ENCODE results near the gene LIMK1. TPM values are rescaled to one million over a fixed set of nuclear protein-coding genes. Genes with fewer than 3 reads are reported as not detected.
"Not testable (repeated sequence)": the region's sequence is repeated elsewhere in the genome, so short reads cannot be mapped to it uniquely, and the experiment has no call there.

The LIMK1 gene
- total RNA-seq, 1 donor, result 15.2 TPM

- Histone ChIP-seq H3K27me3 (ENCODE audit: insufficient read depth, low read length) (no peaks in the 10 kb centered on the region), H3K4me3 (ENCODE audit: low read length) (no peak overlapping the region), H3K9me3 (ENCODE audit: low read depth, low read length) (no peaks in the 10 kb centered on the region), H3K4me1 (ENCODE audit: insufficient read depth, low read length) (no peaks in the 10 kb centered on the region)
Measured at GRCh38 chr7:74119831-74120230, 36.2 kb downstream of the LIMK1 start.

- H3K4me3 ChIP-seq (ENCODE audit: low read length), result no peak overlapping the region
- H3K27me3 ChIP-seq (ENCODE audit: insufficient read depth, low read length), result no peaks in the 10 kb centered on the region
- H3K9me3 ChIP-seq (ENCODE audit: low read depth, low read length), result no peaks in the 10 kb centered on the region
Measured at GRCh38 chr7:74121401-74122249, 38.0 kb downstream of the LIMK1 start.

DNA sequence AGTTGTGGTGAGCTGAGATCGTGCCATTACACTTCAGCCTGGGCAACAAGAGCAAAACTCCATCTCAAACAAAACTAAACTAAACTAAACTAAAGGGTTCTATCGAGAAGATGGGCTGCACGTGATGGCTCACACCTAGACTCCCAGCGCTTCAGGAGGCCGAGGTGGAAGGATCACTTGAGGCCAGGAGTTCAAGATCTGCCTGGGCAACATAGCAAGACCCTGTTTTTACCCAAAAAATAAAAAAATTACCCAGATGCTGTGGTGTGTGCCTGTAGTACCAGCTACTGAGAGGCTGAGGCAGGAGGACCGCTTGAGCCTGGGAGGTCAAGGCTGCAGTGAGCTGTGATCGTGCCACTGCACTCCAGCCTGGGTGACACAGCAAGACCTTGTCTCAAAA is 40.3 kb downstream of the LIMK1 start:
- not testable (repeated sequence) for H3K4me3 ChIP-seq (ENCODE audit: low read length); H3K27me3 ChIP-seq (ENCODE audit: insufficient read depth, low read length); H3K9me3 ChIP-seq (ENCODE audit: low read depth, low read length); H3K4me1 ChIP-seq (ENCODE audit: insufficient read depth, low read length)

More at GRCh38 chr7:74121401-74122249, 38.0 kb downstream of the LIMK1 start:
- H3K4me1 ChIP-seq (ENCODE audit: insufficient read depth, low read length), result no peaks in the 10 kb centered on the region

DNA sequence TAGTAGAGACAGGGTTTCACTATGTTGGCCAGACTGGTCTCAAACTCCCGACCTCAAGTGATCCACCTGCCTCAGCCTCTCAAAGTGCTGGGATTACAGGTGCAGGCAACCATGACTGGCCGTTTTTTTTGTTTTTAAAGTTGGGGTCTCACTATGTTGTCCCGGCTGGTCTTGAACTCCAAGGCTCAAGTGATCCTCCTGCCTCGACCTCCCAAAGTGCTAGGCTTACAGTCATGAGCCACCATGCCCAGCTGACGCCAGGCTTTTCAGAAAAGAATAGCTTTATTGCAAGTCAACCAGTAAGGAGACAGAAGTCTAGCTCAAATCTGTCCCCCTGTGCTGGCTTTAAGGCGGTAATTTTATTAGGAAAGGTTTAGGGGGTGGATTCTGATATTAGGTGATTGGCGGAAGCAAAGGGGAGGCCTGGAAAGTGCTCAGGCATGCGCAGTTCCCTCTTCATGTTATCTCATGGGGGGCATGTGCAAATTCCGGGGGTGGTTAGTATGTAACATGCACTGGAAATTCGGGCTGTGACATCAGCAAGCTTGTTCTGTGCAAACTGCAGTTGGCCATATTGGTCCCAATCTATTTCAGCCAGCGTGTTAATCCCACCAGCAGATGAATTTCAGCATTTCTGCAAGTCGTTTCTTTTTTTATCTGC is 42.7 kb downstream of the LIMK1 start:
- Histone ChIP-seq H3K27me3 (ENCODE audit: insufficient read depth, low read length) (no peaks in the 10 kb centered on the region), H3K9me3 (ENCODE audit: low read depth, low read length) (no peaks in the 10 kb centered on the region), H3K4me1 (ENCODE audit: insufficient read depth, low read length) (peaks cover 5% of the 10 kb centered on the region), H3K4me3 (ENCODE audit: low read length) (no peak overlapping the region)

DNA sequence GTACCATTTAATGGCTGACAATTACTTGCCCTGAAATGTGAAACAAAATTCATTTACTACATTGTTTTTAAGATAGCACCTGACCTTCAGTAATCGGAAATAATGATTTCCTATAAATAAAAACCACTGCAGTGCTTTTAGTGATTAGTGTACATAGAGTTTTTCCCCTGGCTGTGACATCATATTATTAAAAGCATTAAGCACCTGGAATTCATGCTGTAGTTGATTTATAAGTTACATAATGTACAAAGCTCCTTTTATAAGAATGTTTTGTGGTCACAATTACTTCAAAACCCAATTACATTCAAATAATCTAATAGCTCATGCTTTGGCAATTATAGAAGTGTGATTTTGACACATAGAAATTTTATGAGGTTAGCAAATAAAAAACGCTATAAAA is 46.3 kb downstream of the LIMK1 start:
- H3K9me3 ChIP-seq (ENCODE audit: low read depth, low read length), result no peaks in the 10 kb centered on the region
- H3K27me3 ChIP-seq (ENCODE audit: insufficient read depth, low read length), result no peaks in the 10 kb centered on the region
- H3K4me3 ChIP-seq (ENCODE audit: low read length), result no peak overlapping the region
- H3K4me1 ChIP-seq (ENCODE audit: insufficient read depth, low read length), result peaks cover 13% of the 10 kb centered on the region

GRCh38 chr7:74130518-74130917 is 46.9 kb downstream of the LIMK1 start:
- H3K27me3 ChIP-seq (ENCODE audit: insufficient read depth, low read length), result no peaks in the 10 kb centered on the region
- H3K4me3 ChIP-seq (ENCODE audit: low read length), result no peak overlapping the region
- H3K9me3 ChIP-seq (ENCODE audit: low read depth, low read length), result no peaks in the 10 kb centered on the region
- peaks cover 15% of the 10 kb centered on the region for H3K4me1 ChIP-seq (ENCODE audit: insufficient read depth, low read length)

GRCh38 chr7:74134117-74134620 is 50.6 kb downstream of the LIMK1 start:
- H3K4me3 ChIP-seq (ENCODE audit: low read length), result no peak overlapping the region
- no peaks in the 10 kb centered on the region for H3K27me3 ChIP-seq (ENCODE audit: insufficient read depth, low read length)
- H3K4me1 ChIP-seq (ENCODE audit: insufficient read depth, low read length), result peaks cover 15% of the 10 kb centered on the region
- H3K9me3 ChIP-seq (ENCODE audit: low read depth, low read length), result no peaks in the 10 kb centered on the region

DNA sequence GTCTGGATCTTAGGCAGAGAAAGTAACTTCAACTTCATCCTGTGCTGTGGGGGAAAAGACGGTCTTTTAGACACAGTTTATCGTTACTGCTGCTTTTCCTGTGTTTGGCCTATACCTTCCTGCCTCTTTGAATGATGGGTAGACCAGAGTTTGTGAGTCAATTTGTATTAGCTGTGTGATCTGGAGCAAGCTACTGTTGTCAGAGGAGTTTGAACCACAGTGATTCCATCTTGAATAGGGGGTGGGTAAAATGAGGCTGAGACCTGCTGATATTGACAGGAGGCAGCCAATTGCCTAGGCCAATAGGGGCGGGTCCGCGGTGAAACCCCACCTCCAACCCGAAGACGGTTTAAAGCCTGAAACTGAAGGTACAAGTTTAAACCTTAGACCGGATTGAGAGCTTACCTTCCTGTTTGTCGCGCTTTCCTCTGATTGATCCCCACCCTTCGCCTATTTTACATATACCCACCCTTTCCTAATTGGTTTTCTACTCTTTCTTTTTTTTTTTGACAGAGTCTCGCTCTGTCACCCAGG is 54.8 kb downstream of the LIMK1 start:
- Histone ChIP-seq H3K27me3 (ENCODE audit: insufficient read depth, low read length) (no peaks in the 10 kb centered on the region), H3K4me1 (ENCODE audit: insufficient read depth, low read length) (peaks cover 9% of the 10 kb centered on the region), H3K4me3 (ENCODE audit: low read length) (no peak overlapping the region), H3K9me3 (ENCODE audit: low read depth, low read length) (no peaks in the 10 kb centered on the region)

DNA sequence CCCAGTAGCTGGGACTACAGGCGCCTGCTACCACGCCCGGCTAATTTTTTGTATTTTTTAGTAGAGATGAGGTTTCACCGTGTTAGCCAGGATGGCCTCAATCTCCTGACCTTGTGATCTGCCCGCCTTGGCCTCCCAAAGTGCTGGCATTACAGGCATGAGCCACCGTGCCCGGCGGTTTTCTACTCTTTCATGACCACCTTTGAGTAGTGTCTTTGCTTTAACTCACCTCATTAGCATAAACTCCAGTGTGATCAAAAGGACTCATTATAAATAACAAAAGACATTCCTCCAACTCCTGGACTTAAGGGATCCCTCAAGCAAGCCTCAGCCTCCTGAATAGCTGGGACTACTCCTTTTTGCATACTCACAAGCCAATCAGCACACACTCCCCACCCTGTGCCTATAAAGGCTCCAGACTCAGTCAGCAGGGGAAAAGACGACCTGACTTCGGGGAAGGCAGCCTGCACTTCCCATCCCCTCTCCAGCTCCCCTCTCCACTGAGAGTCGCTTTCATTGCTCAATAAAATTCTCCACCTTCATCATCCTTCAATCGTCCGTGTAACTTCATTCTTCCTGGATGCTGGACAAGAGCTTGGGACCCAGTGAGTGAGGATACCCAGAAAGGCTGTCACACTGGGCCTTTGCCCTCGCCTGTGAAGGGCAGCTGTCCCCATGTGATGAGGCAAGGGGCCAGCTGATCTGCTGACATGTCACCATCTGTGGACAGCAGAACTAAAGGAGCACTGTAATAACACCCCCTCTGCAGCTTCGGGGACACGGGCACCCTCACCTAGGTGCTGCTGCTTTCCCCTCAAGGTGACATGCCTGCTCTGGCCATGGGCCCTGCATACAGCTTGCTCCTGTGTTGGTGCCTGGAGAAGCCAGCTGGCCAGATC is 55.6 kb downstream of the LIMK1 start:
- Histone ChIP-seq H3K9me3 (ENCODE audit: low read depth, low read length) (no peaks in the 10 kb centered on the region), H3K4me1 (ENCODE audit: insufficient read depth, low read length) (peaks cover 8% of the 10 kb centered on the region), H3K4me3 (ENCODE audit: low read length) (no peak overlapping the region), H3K27me3 (ENCODE audit: insufficient read depth, low read length) (no peaks in the 10 kb centered on the region)

- Histone ChIP-seq H3K27me3 (ENCODE audit: insufficient read depth, low read length) (no peaks in the 10 kb centered on the region), H3K9me3 (ENCODE audit: low read depth, low read length) (no peaks in the 10 kb centered on the region), H3K4me3 (ENCODE audit: low read length) (no peak overlapping the region), H3K4me1 (ENCODE audit: insufficient read depth, low read length) (no peaks in the 10 kb centered on the region)
Measured at GRCh38 chr7:74141705-74142104, 58.1 kb downstream of the LIMK1 start.

DNA sequence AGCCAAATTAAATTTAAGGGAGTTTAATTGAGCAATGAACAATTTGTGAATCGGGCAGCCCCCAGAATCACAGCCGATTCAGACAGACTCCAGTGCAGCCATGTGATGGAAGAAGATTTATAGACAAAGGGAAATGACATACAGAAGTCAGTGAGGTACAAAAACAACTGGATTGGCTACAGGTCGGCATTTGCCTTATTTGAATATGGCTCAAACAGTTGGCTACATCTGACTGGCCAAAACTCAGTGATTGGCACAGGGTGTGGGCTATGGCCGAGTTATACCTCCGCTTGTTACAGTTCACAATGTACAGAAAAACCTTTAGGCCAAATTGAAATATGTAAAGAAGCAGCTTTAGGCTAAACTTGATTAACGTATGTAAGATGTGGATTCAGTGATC is 59.8 kb downstream of the LIMK1 start:
- no peaks in the 10 kb centered on the region for H3K9me3 ChIP-seq (ENCODE audit: low read depth, low read length)
- no peaks in the 10 kb centered on the region for H3K4me1 ChIP-seq (ENCODE audit: insufficient read depth, low read length)
- H3K27me3 ChIP-seq (ENCODE audit: insufficient read depth, low read length), result no peaks in the 10 kb centered on the region
- no peak overlapping the region for H3K4me3 ChIP-seq (ENCODE audit: low read length)

DNA sequence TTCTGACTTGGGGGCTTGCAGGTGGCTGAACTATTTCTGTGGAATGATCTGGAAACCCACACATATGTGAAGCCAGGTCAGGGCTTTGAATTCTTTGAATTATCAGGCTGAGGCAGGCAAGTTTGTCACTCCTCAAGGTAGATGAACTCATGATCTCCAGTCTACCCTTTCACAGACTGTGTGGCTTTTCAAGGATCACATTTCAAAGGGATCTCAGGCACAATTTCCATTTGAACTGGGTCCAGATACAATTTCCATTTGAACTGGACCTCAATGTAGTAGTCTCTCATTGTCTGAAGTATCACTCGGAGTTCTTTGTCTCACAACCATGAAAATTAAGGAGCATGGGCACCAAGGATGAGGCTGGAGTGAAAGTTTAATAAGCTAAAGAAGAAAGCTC is 64.9 kb downstream of the LIMK1 start:
- no peaks in the 10 kb centered on the region for H3K4me1 ChIP-seq (ENCODE audit: insufficient read depth, low read length)
- H3K9me3 ChIP-seq (ENCODE audit: low read depth, low read length), result no peaks in the 10 kb centered on the region
- H3K4me3 ChIP-seq (ENCODE audit: low read length), result no peak overlapping the region
- no peaks in the 10 kb centered on the region for H3K27me3 ChIP-seq (ENCODE audit: insufficient read depth, low read length)

- Histone ChIP-seq H3K27me3 (ENCODE audit: insufficient read depth, low read length) (no peaks in the 10 kb centered on the region), H3K4me3 (ENCODE audit: low read length) (no peak overlapping the region), H3K4me1 (ENCODE audit: insufficient read depth, low read length) (no peaks in the 10 kb centered on the region), H3K9me3 (ENCODE audit: low read depth, low read length) (no peaks in the 10 kb centered on the region)
Measured at GRCh38 chr7:74149071-74149470, 65.5 kb downstream of the LIMK1 start.

DNA sequence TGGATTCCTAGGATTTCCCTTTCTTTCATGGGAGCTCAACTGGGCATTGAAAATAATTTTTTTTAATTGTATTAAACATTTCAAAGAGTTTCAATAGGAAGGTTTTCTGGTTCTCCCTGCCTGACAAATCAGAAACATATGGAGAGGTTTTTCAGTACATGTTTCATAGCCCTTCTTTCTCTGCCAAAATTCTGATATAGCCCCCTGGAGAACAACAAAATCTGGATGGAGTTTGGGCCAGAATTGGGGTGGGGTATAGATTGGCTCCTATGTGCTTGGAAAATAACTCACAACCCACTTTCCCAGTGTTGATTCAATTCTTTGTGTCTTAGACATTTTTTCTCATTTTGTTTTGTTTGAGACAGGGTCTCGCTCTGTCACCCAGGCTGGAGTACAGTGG is 66.0 kb downstream of the LIMK1 start:
- Histone ChIP-seq H3K4me1 (ENCODE audit: insufficient read depth, low read length) (no peaks in the 10 kb centered on the region), H3K4me3 (ENCODE audit: low read length) (no peak overlapping the region), H3K9me3 (ENCODE audit: low read depth, low read length) (no peaks in the 10 kb centered on the region), H3K27me3 (ENCODE audit: insufficient read depth, low read length) (no peaks in the 10 kb centered on the region)

DNA sequence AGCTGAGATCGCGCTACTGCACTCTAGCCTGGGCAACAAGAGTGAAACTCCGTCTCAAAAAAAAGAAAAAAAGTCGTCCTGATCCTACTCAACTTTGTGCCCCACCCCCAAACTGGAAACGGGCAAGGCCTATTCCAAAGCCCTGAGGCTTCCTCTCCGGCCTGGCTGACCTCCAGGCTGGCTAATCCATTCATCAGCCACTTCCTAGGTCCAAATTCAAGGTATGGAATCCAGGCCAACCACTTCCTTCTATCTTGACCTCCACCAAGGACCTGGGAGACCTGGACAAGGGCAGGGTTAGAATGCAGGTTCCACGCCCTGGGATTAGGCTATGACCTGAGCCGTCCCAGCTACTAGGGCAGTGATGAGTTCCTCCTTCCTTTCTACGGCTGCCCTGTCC is 70.1 kb downstream of the LIMK1 start:
- no peak overlapping the region for H3K4me3 ChIP-seq (ENCODE audit: low read length)
- no peaks in the 10 kb centered on the region for H3K4me1 ChIP-seq (ENCODE audit: insufficient read depth, low read length)
- no peaks in the 10 kb centered on the region for H3K27me3 ChIP-seq (ENCODE audit: insufficient read depth, low read length)
- H3K9me3 ChIP-seq (ENCODE audit: low read depth, low read length), result no peaks in the 10 kb centered on the region
